Kidney epithelial cell (primary cell): ENCODE measurements around the gene RPS6KL1. TPM values are rescaled to one million over a fixed set of nuclear protein-coding genes. Genes with fewer than 3 reads are reported as not detected.

Source experiments
- DNase-seq: peaks from one replicate; pipeline ENCODE4 v3.0.0-alpha.2; 2010; ENCODE audit warnings: low read depth
- H3K27me3 ChIP-seq: 2 replicates; pipeline ENCODE4 v1.6.0; 2011; ENCODE audit warnings: low read length; ENCODE audit not compliant: control insufficient read depth, insufficient read depth
- H3K36me3 ChIP-seq: 2 replicates; pipeline ENCODE4 v1.5.1; 2011; ENCODE audit warnings: low read length; ENCODE audit not compliant: control insufficient read depth, insufficient read depth
- H3K4me3 ChIP-seq: 2 replicates; pipeline ENCODE4 v1.5.1; 2011; ENCODE audit warnings: low read depth, mild to moderate bottlenecking, control low read depth, low read length
- CTCF ChIP-seq: IDR thresholded peaks from 2 replicates; pipeline ENCODE4 v1.5.1; 2011; ENCODE audit warnings: mild to moderate bottlenecking, moderate library complexity, low read length, control low read depth, inconsistent platforms; ENCODE audit not compliant: insufficient read depth, poor library complexity, severe bottlenecking
- total RNA-seq: library from RNA; depleted of rRNA; stranded (reverse); fragments of >200 nt; gene quantifications from 2 replicates; pipeline ENCODE4 v1.2.3, GENCODE V29; 2015

The RPS6KL1 gene
- total RNA-seq, 1 donor from 2014 or later = 20.0 TPM

- Histone ChIP-seq H3K4me3 (no peak overlapping the region), H3K27me3 (no peaks in the 10 kb centered on the region), H3K36me3 (no peaks in the 10 kb centered on the region)
- DNase-seq = no peak
- no peak for TF ChIP-seq CTCF
Measured at GRCh38 chr14:74946659-74947281, 23.7 kb upstream of the RPS6KL1 start.

GRCh38 chr14:74945852-74946658 is 23.0 kb upstream of the RPS6KL1 start:
- no peaks in the 10 kb centered on the region for H3K36me3 ChIP-seq
- no peaks in the 10 kb centered on the region for H3K27me3 ChIP-seq
- DNase-seq = no peak
- H3K4me3 ChIP-seq = no peak overlapping the region
- TF ChIP-seq CTCF = peak; percentile 94

DNA sequence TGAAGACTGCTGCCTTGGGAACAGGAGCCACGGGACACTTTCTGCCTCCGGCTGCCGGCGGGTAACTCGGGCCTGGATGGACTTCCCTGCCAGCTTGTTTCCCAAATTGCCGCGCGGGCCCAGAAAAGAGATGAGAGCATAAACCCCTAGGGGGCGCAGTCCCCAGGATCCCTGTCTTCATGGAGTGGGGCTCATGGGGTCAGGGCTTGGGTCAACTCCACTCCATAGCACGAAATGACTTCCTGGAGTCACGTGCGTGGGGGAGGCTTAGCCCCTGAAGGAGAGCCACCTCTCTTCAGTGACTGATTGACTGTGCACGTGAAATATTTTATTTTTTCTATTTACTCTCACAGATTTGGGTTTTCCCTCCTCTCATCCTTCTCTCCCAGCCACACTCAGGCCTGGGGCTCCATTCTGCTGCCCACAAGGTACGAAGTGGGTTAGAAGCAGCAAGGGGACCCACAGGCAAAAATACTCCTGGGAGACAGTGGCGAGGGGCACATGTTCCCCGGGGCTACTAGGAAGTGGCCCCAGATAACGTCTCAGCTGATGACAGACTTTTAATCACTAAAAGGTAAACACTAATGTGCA is 22.3 kb upstream of the RPS6KL1 start:
- no peak overlapping the region for H3K4me3 ChIP-seq
- DNase-seq = no peak
- no peaks in the 10 kb centered on the region for H3K36me3 ChIP-seq
- no peaks in the 10 kb centered on the region for H3K27me3 ChIP-seq
- TF ChIP-seq CTCF = peak; percentile 62

GRCh38 chr14:74942608-74943007 is 19.5 kb upstream of the RPS6KL1 start:
- H3K36me3 ChIP-seq = no peaks in the 10 kb centered on the region
- no peak for TF ChIP-seq CTCF
- DNase-seq = no peak

GRCh38 chr14:74942181-74942580 is 19.1 kb upstream of the RPS6KL1 start:
- no peak for DNase-seq
- H3K4me3 ChIP-seq = no peak overlapping the region
- no peaks in the 10 kb centered on the region for H3K27me3 ChIP-seq
- no peak for TF ChIP-seq CTCF
- no peaks in the 10 kb centered on the region for H3K36me3 ChIP-seq

More at GRCh38 chr14:74942608-74943007, 19.5 kb upstream of the RPS6KL1 start:
- no peaks in the 10 kb centered on the region for H3K27me3 ChIP-seq
- no peak overlapping the region for H3K4me3 ChIP-seq
